Neutrophil (primary cell): ENCODE measurements around the gene FES.
"Not testable (repeated sequence)": the region's sequence is repeated elsewhere in the genome, so short reads cannot be mapped to it uniquely, and the experiment has no call there.

ENCODE experiments used
- H3K27ac ChIP-seq: fragments of 200-600 bp; sonication (generic); 2 replicates; pipeline ENCODE4 v1.5.1; 2016; ENCODE audit warnings: mild to moderate bottlenecking, moderate library complexity
- H3K27me3 ChIP-seq: fragments of 200-600 bp; sonication (generic); 2 replicates; pipeline ENCODE4 v1.6.0; 2016; ENCODE audit warnings: mild to moderate bottlenecking
- H3K36me3 ChIP-seq: fragments of 200-600 bp; sonication (generic); 2 replicates; pipeline ENCODE4 v1.5.1; 2017
- H3K4me1 ChIP-seq, 2 experiments: fragments of 200-600 bp in 1 of 2; sonication (generic) in 1 of 2; 1 replicate in 1 of 2; 2 replicates in 1 of 2; pipeline versions ENCODE4 v1.5.1 to v1.6.1; 2013 to 2016; ENCODE audit warnings: low read depth in 1 of 2, low read length in 1 of 2, mild to moderate bottlenecking in 1 of 2, moderate library complexity in 1 of 2; ENCODE audit not compliant: control insufficient read depth in 1 of 2, insufficient read depth in 1 of 2
- H3K4me3 ChIP-seq, 2 experiments: fragments of 200-600 bp in 1 of 2; sonication (generic) in 1 of 2; 1 replicate in 1 of 2; 2 replicates in 1 of 2; pipeline ENCODE4 v1.5.1; 2013 to 2016; ENCODE audit warnings: low read depth in 1 of 2, low read length in 1 of 2, mild to moderate bottlenecking in 1 of 2, moderate library complexity in 1 of 2
- H3K9me3 ChIP-seq: fragments of 200-600 bp; sonication (generic); 2 replicates; pipeline ENCODE4 v1.5.1; 2016
- TF ChIP-seq, protein P1 (sequence below): fragments of 200-600 bp; sonication (generic); IDR thresholded peaks from 2 replicates; pipeline ENCODE4 v1.5.1; 2016; ENCODE audit warnings: antibody characterized with exemption

Gene FES

DNA sequence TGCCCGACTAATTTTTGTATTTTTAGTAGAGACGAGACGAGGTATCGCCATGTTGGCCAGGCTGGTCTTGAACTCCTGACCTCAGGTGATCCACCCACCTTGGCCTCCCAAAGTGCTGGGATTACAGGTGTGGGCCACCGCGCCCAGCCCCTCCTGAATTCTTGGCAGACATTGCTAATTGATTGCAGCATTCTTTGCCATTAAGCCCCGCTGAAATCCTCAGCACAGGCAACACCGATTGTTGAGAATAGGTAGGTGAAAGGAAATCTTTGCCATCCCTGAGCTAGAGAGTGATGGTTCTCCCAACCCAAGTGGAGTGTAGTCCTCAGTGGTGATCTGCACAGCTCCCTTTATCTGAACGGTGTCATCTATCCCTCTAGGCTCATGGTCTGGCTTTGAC lies 20.4 kb downstream of the FES start:
- no peaks in the 10 kb centered on the region for H3K9me3 ChIP-seq
- H3K4me1 ChIP-seq = peaks cover 20 to 28% of the 10 kb centered on the region in 2 experiments
- H3K4me3 ChIP-seq = no peak overlapping the region
- TF ChIP-seq, protein P1, sequence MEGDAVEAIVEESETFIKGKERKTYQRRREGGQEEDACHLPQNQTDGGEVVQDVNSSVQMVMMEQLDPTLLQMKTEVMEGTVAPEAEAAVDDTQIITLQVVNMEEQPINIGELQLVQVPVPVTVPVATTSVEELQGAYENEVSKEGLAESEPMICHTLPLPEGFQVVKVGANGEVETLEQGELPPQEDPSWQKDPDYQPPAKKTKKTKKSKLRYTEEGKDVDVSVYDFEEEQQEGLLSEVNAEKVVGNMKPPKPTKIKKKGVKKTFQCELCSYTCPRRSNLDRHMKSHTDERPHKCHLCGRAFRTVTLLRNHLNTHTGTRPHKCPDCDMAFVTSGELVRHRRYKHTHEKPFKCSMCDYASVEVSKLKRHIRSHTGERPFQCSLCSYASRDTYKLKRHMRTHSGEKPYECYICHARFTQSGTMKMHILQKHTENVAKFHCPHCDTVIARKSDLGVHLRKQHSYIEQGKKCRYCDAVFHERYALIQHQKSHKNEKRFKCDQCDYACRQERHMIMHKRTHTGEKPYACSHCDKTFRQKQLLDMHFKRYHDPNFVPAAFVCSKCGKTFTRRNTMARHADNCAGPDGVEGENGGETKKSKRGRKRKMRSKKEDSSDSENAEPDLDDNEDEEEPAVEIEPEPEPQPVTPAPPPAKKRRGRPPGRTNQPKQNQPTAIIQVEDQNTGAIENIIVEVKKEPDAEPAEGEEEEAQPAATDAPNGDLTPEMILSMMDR = no peak
- H3K36me3 ChIP-seq = peaks cover 50% of the 10 kb centered on the region
- no peaks in the 10 kb centered on the region for H3K27me3 ChIP-seq
- H3K27ac ChIP-seq = no peak overlapping the region

DNA sequence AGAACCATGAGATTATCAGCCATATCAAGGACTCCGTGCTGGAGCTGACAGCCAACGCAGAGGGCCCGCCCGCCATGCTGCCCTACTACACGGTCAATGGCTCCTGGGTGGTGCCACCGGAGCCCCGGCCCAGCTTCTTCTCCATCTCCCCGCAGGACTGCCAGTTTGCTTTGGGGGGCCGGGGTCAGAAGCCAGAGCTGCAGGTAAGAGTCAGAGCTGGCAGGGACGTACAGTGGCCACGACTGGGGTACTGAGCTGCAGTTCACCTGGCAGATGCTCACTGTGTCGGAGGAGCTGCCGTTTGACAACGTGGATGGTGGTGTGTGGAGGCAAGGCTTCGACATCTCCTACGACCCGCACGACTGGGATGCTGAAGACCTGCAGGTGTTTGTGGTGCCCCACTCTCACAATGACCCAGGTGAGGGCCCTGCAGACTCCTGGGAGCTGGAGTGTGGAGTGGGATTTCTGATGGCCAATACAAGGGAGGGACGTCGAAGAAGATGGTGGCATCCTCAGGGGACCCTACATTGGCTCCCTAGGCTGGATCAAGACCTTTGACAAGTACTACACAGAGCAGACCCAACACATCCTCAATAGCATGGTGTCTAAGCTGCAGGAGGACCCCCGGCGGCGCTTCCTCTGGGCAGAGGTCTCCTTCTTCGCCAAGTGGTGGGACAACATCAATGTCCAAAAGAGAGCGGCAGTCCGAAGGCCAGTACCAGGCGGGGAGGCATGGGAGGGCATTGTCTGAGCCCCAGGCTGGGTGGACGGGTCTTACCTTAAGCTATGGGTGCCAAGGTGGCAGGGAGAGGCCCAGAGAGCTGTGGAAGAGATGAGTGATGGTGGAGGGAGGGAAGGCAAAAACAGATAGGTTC lies 21.2 kb downstream of the FES start:
- Histone ChIP-seq H3K27ac (no peak overlapping the region), H3K36me3 (peaks cover 58% of the 10 kb centered on the region)
- TF ChIP-seq, protein P1 = no peak

DNA sequence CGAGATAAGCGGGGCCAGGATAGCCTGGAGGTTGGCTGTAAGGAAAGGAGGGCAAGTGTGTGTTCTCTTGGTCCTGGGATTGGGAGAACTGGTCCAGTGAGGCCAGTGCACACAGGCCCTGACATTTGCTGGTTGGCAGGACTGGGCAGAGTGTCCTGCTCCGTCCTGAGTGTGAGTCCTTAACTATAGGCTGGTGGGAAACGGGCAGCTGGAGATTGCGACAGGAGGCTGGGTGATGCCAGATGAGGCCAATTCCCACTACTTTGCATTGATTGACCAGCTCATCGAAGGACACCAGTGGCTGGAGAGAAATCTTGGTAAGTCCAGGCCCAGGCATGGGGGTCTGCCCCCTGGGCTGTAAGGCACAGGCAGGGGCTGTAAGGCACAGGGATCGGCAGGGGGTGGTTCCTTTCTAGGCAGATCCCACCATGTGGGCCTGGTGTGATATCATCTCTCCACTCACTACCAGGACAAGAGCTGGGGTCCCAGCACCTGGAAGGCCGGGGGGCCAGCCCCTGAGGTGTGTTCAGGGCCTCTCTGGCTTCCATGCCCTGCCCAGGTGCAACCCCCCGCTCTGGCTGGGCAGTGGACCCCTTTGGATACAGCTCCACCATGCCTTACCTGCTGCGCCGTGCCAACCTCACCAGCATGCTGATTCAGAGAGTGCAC lies 22.0 kb downstream of the FES start:
- Histone ChIP-seq H3K27me3 (no peaks in the 10 kb centered on the region), H3K36me3 (peaks cover 66% of the 10 kb centered on the region), H3K4me3 (no peak overlapping the region), H3K9me3 (no peaks in the 10 kb centered on the region), H3K4me1 (peaks cover 34 to 42% of the 10 kb centered on the region in 2 experiments), H3K27ac (no peak overlapping the region)
- TF ChIP-seq, protein P1 = no peak

More for the DNA sequence above, 21.2 kb downstream of the FES start:
- no peaks in the 10 kb centered on the region for H3K27me3 ChIP-seq
- peaks cover 27 to 34% of the 10 kb centered on the region in 2 experiments for H3K4me1 ChIP-seq
- no peaks in the 10 kb centered on the region for H3K9me3 ChIP-seq
- H3K4me3 ChIP-seq = no peak overlapping the region

DNA sequence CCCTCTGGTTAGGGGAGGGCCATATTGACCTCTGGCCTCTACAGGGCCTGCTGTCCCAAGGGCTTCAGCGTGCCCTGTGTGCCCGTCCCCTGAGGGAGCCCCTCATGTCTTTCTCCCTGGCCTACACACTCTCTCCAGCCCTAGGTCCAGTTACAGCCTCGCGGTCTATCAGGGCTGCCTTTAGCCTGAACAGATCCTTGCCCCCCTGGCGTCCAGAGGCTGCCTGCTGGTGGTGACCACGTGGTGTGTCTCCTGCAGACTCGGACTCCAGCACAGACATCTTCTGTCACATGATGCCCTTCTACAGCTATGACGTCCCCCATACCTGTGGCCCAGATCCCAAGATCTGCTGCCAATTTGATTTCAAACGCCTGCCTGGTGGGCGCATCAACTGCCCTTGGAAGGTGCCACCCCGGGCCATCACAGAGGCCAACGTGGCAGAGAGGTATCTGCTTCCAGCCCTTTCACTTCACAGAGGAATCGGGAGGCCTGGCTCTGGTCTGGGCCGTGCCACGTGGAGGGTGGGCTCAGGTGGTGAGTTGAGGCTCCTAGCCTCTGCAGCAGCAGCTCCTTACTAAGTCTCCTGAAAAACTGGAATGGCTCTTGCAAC lies 22.9 kb downstream of the FES start:
- Histone ChIP-seq H3K27me3 (no peaks in the 10 kb centered on the region), H3K4me3 (no peak overlapping the region), H3K27ac (peak overlapping the region; percentile 47), H3K36me3 (peaks cover 74% of the 10 kb centered on the region), H3K4me1 (peaks cover 36 to 43% of the 10 kb centered on the region in 2 experiments), H3K9me3 (no peaks in the 10 kb centered on the region)
- TF ChIP-seq, protein P1 = no peak

DNA sequence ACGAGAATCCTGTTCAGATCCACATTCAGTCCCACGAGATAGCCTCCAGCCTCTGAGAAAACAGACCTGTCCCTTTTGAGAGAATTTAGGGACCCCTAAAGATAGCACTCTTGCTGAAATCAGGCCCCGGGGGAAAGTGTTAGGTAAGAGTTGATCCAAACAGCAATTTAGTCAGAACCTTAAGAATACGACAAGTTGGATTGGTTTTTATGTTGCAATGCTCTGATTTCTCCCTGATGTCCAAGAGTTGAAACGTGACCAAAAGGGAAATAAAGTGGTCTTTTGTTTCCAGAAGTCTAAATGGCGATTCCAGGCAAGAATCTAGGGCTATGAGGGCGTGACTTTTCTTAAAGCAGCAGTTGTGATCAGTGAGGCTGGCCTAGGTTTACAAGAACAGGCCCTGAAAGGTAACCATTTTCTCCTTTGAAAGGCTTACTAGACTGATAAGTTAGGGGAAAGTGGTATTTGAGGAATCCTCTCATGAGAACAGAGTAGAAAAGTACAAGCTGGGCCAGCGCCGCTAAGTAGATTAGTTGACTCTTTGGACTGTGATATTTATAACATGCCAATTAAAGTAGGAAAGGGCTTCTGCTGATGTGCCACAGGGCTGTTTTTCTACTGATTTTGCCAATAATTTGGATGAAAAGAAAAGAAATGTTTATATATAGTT lies 23.7 kb downstream of the FES start:
- H3K4me3 ChIP-seq = no peak overlapping the region
- H3K4me1 ChIP-seq = peaks cover 42 to 48% of the 10 kb centered on the region in 2 experiments
- peak overlapping the region; percentile 47 for H3K27ac ChIP-seq
- TF ChIP-seq, protein P1 = no peak
- H3K36me3 ChIP-seq = peaks cover 83% of the 10 kb centered on the region
- H3K9me3 ChIP-seq = no peaks in the 10 kb centered on the region
- H3K27me3 ChIP-seq = no peaks in the 10 kb centered on the region

DNA sequence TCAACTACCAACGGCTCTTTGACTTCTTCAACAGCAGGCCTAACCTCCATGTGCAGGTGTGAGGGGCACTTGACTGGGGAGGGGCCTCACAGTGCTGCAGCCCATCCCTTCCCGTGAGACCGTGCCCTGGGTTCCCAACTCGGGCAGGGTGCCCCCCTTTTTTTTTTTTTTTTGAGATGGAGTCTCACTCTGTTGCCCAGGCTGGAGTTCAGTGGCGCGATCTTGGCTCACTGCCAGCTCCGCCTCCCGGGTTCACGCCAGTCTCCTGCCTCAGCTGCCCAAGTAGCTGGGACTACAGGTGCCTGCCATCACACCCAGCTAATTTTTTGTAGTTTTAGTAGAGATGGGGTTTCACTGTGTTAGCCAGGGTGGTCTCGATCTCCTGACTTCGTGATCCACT lies 25.1 kb downstream of the FES start:
- H3K27me3 ChIP-seq, H3K9me3 ChIP-seq, H3K27ac ChIP-seq, H3K4me3 ChIP-seq: not testable (repeated sequence)
- Histone ChIP-seq H3K4me1 (peaks cover 46 to 52% of the 10 kb centered on the region in 2 experiments), H3K36me3 (peaks cover 91% of the 10 kb centered on the region)
